Peyer's patch (tissue), 4 donors: Measurements from ENCODE around the gene KRTAP9-3. TPM values are rescaled to one million over a fixed set of nuclear protein-coding genes. Genes with fewer than 3 reads are reported as not detected.
"Not testable (repeated sequence)": the region's sequence is repeated elsewhere in the genome, so short reads cannot be mapped to it uniquely, and the experiment has no call there.

Experiments used
- DNase-seq, 3 donors: peaks; one replicate each; pipeline ENCODE4 v3.0.0-alpha.2; 2017 to 2019
- H3K27ac ChIP-seq, 4 donors: fragments of 200-600 bp; sonication (generic); one replicate each; pipeline ENCODE4 v1.5.1; 2016 to 2019
- H3K27me3 ChIP-seq, 2 donors: fragments of 200-600 bp; sonication (generic); one replicate each; pipeline ENCODE4 v1.5.1; 2019
- H3K36me3 ChIP-seq, 3 donors: fragments of 200-600 bp; sonication (generic); one replicate each; pipeline ENCODE4 v1.5.1; 2016 to 2019
- H3K4me1 ChIP-seq, 4 donors: fragments of 200-600 bp; sonication (generic); one replicate each; pipeline ENCODE4 v1.5.1; 2016 to 2019
- H3K4me3 ChIP-seq, 4 donors: fragments of 200-600 bp; sonication (generic); 1 replicate in 3 of 4; 2 replicates in 1 of 4; pipeline ENCODE4 v1.5.1; 2016 to 2019; ENCODE audit warnings: mild to moderate bottlenecking in 1 of 4
- H3K9me3 ChIP-seq, 4 donors: fragments of 200-600 bp; sonication (generic); one replicate each; pipeline ENCODE4 v1.5.1; 2016 to 2019; ENCODE audit warnings: mild to moderate bottlenecking in 1 of 4
- POLR2A ChIP-seq, 2 donors: fragments of 450-650 bp; IDR thresholded peaks; one replicate each; pipeline ENCODE4 v1.5.1; 2017; ENCODE audit warnings: antibody characterized with exemption in 2 of 2, mild to moderate bottlenecking in 2 of 2, moderate library complexity in 2 of 2
- total RNA-seq, 4 donors: library from RNA; depleted of rRNA; stranded (reverse); fragments of >200 nt; gene quantifications; one replicate each; pipeline ENCODE4 v1.1.0, GENCODE V29; 2016
- TF ChIP-seq, protein P1 (sequence below), 6 experiments: fragments of 450-650 bp in 4 of 6; fragments of 200-600 bp in 2 of 6; sonication (generic) in 1 of 6; IDR thresholded peaks; one replicate each; pipeline ENCODE4 v1.5.1; 2017 to 2019; ENCODE audit warnings: antibody characterized with exemption in 6 of 6, mild to moderate bottlenecking in 3 of 6, moderate library complexity in 1 of 6

The KRTAP9-3 gene
- not detected for total RNA-seq

DNA sequence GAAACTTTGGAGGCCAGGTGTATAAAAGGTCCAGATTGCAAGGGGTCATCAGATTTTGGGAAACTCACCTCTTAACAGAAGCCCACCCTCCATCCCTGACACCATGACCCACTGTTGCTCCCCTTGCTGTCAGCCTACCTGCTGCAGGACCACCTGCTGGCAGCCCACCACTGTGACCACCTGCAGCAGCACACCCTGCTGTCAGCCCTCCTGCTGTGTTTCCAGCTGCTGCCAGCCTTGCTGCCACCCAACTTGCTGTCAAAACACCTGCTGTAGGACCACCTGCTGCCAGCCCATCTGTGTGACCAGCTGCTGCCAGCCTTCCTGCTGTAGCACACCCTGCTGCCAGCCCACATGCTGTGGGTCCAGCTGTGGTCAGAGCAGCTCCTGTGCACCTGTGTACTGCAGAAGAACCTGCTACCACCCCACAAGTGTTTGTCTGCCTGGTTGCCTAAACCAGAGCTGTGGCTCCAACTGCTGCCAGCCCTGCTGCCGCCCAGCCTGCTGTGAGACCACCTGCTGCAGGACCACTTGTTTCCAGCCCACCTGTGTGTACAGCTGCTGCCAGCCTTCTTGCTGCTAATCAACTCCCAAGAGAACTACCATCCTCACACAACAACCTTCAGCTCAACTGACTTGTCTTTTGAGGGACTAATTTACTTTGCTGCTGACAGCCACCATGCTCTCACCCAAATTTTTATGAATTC lies at the start of gene KRTAP9-3:
Gene KRTAP9-3 (plus strand): TSS at position 51 of the 707 bp plus-strand sequence. CDS start 53 bp downstream, at position 104.
- not testable (repeated sequence) for H3K9me3 ChIP-seq, H3K4me1 ChIP-seq, H3K27me3 ChIP-seq, DNase-seq, H3K36me3 ChIP-seq, H3K4me3 ChIP-seq, H3K27ac ChIP-seq

DNA sequence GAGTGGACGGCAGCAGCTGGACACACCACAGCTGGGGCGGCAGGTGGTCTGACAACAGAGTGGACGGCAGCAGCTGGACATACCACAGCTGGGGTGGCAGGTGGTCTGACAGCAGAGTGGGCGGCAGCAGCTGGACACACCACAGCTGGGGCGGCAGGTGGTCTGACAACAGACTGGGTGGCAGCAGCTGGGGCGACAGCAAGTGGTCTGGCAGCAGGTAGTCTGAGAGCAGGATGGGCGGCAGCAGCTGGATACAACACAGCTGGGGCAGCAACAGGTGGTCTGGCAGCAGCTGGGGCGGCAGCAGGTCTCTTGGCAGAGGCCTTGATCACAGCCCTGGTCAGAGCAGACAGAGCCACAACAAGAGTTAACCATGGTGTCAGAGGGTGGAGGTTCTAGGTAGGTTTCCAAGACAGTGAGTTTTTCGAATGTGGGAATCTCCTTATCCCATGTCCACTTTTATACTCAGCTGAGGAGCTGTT lies 47.7 kb upstream of the KRTAP9-3 start, which contains the start of gene KRTAP4-1:
Gene KRTAP4-1 (minus strand): TSS at position 432 of the 482 bp plus-strand sequence. CDS start 57 bp downstream, at position 375.
- Histone ChIP-seq H3K27me3 (no peaks in the 10 kb centered on the region), H3K4me1 (peaks cover 0 to 6% (median 0%) of the 10 kb centered on the region in 4 donors), H3K27ac (no peak within 1 kb of the TSS), H3K4me3 (no peak within 1 kb of the TSS), H3K36me3 (no peaks in the 10 kb centered on the region), H3K9me3 (no peaks in the 10 kb centered on the region)
- TF ChIP-seq, protein P1, sequence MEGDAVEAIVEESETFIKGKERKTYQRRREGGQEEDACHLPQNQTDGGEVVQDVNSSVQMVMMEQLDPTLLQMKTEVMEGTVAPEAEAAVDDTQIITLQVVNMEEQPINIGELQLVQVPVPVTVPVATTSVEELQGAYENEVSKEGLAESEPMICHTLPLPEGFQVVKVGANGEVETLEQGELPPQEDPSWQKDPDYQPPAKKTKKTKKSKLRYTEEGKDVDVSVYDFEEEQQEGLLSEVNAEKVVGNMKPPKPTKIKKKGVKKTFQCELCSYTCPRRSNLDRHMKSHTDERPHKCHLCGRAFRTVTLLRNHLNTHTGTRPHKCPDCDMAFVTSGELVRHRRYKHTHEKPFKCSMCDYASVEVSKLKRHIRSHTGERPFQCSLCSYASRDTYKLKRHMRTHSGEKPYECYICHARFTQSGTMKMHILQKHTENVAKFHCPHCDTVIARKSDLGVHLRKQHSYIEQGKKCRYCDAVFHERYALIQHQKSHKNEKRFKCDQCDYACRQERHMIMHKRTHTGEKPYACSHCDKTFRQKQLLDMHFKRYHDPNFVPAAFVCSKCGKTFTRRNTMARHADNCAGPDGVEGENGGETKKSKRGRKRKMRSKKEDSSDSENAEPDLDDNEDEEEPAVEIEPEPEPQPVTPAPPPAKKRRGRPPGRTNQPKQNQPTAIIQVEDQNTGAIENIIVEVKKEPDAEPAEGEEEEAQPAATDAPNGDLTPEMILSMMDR (IDR thresholded peaks at IDR 0.05): no peak
- TF ChIP-seq POLR2A (IDR thresholded peaks at IDR 0.05): no peak
- DNase-seq: no peak

GRCh38 chr17:41185001-41185400 lies 47.2 kb upstream of the KRTAP9-3 start:
- no peak overlapping the region for H3K27ac ChIP-seq
- TF ChIP-seq, protein P1 (IDR thresholded peaks at IDR 0.05): no peak
- no peak for TF ChIP-seq POLR2A (IDR thresholded peaks at IDR 0.05)
- no peak overlapping the region for H3K4me3 ChIP-seq
- H3K27me3 ChIP-seq: no peaks in the 10 kb centered on the region
- no peak for DNase-seq
- peaks cover 0 to 6% (median 0%) of the 10 kb centered on the region in 4 donors for H3K4me1 ChIP-seq
- H3K9me3 ChIP-seq: no peaks in the 10 kb centered on the region
- no peaks in the 10 kb centered on the region for H3K36me3 ChIP-seq

GRCh38 chr17:41186872-41187271 lies 45.4 kb upstream of the KRTAP9-3 start:
- TF ChIP-seq, protein P1 (IDR thresholded peaks at IDR 0.05): no peak
- TF ChIP-seq POLR2A (IDR thresholded peaks at IDR 0.05): no peak
- no peaks in the 10 kb centered on the region for H3K27me3 ChIP-seq

GRCh38 chr17:41189837-41190318 lies 42.4 kb upstream of the KRTAP9-3 start, which contains the start of gene KRTAP9-1:
Gene KRTAP9-1 (plus strand): TSS chr17:41189887. CDS start chr17:41189887, 0 bp downstream.
- H3K27me3 ChIP-seq, H3K27ac ChIP-seq, DNase-seq, H3K4me1 ChIP-seq, H3K4me3 ChIP-seq, H3K36me3 ChIP-seq, H3K9me3 ChIP-seq: not testable (repeated sequence)

More at GRCh38 chr17:41186872-41187271, 45.4 kb upstream of the KRTAP9-3 start:
- no peak overlapping the region for H3K4me3 ChIP-seq
- no peaks in the 10 kb centered on the region for H3K36me3 ChIP-seq
- no peak for DNase-seq
- H3K4me1 ChIP-seq: peaks cover 0 to 6% (median 0%) of the 10 kb centered on the region in 4 donors
- no peak overlapping the region for H3K27ac ChIP-seq
- H3K9me3 ChIP-seq: no peaks in the 10 kb centered on the region

DNA sequence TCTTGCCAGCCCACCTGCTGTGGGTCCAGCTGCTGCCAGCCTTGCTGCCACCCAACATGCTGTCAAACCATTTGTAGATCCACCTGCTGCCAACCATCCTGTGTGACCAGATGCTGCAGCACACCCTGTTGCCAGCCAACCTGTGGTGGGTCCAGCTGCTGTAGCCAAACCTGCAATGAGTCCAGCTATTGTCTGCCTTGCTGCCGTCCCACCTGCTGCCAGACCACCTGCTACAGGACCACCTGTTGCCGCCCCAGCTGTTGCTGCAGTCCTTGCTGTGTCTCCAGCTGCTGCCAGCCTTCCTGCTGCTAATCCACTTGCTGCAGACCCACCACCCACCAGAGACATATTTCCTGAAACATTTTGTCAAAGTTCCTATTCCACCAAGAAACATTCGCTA lies 41.9 kb upstream of the KRTAP9-3 start:
- Histone ChIP-seq H3K36me3 (no peaks in the 10 kb centered on the region), H3K4me3 (no peak overlapping the region), H3K27me3 (no peaks in the 10 kb centered on the region), H3K27ac (no peak overlapping the region), H3K4me1 (no peaks in the 10 kb centered on the region), H3K9me3 (no peaks in the 10 kb centered on the region)
- no peak for DNase-seq
- TF ChIP-seq, protein P1 (IDR thresholded peaks at IDR 0.05): no peak
- no peak for TF ChIP-seq POLR2A (IDR thresholded peaks at IDR 0.05)
